Measurements from ENCODE around the gene ZNF429.
"Not testable (repeated sequence)": the region's sequence is repeated elsewhere in the genome, so short reads cannot be mapped to it uniquely, and the experiment has no call there.

Gene ZNF429

DNA sequence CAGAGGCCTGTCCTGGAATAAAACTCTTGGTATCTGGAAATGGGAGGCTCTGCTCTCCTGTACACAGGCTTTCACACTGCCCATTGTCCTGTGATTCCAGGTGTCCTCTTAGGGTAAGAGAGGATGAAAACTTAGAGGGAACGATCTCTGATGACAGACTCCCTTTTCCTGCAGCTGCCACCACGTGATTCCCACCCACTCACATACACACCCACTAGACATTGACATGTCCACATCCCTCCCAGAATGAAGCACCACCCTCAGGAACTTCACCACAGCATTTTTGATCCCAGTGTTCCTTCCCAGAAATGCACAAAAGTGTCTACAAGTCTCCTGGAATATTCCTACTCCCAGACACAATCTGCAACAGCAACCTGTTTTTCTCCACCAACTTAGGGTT, 8.2 kb downstream of the ZNF429 start:
- no peak for DNase-seq (ENCODE audit: low read depth in 2 of 2)

DNA sequence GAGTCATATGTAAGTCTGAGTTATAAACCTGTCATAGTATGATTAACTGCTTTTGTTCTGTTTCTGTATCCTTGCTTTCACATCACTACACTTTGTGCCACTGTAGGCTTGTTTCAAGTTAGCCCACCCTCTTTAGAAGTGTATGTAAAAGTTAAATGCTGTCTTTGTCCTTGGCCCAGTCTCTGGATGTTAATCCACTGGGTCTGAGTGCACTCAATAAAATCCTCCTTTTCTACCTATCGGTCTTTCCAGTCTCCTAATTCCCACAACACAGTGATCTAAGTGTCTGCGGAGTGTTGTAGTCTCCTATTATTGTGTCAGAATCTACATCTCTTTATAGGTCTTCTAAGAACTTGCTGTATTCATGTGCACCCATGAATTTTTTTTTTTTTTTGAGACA, 14.1 kb downstream of the ZNF429 start:
- no peak for DNase-seq (ENCODE audit: low read depth in 2 of 2)

DNA sequence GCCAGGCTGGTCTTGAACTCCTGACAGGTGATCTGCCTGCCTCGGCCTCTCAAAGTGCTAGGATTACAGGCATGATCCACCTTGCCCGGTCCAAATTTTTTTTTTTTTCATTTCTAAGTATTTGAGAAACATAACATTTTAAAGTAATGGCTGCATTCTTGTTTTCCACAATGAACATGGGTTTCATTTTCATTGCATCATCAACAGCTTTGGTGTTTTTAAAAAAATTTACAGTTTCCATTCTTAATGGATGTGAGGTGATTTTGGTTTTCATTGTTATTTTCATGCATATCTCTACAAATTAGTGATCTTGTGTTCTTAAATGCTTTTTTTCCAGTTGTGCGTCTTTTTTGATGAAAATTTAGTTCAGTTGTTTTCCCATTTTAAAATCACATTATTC, 27.5 kb downstream of the ZNF429 start:
- no peak for DNase-seq (ENCODE audit: low read depth in 2 of 2)

DNA sequence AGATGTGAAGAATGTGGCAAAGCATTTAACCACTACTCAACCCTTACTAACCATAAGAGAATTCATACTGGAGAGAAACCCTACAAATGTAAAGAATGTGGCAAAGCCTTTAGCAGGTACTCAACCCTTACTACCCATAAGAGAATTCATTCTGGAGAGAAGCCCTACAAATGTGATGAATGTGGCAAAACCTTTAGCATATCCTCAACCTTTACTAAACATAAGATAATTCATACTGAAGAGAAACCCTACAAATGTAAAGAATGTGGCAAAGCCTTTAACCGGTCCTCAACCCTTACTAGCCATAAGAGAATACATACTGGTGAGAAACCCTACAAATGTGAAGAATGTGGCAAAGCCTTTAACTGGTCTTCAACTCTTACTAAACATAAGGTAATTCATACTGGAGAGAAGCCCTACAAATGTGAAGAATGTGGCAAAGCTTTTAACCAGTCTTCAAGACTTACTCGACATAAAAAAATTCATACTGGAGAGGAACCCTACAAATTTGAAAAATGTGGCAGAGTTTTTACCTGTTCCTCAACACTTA, 31.4 kb downstream of the ZNF429 start:
- not testable (repeated sequence) for DNase-seq (ENCODE audit: low read depth in 2 of 2)

DNA sequence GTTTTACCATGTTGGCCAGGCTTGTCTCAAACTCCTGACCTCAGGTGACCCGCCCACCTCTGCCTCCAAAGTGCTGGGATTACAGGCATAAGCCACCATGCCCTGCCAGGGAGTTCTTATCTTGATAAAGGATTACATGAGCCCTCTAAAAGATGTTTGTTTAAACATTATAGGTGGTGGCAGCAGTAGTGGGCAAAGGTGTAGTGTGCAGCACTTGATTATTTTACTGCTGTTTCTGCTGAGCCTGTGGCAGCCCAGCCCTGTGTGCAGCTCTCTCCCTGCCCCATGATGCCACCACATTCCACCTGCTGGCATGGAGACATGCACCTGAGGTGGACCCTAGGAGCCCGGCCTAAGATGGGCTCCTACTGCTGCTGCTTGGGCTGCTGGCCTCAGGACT, 54.0 kb downstream of the ZNF429 start:
- no peak for DNase-seq (ENCODE audit: low read depth in 2 of 2)

DNA sequence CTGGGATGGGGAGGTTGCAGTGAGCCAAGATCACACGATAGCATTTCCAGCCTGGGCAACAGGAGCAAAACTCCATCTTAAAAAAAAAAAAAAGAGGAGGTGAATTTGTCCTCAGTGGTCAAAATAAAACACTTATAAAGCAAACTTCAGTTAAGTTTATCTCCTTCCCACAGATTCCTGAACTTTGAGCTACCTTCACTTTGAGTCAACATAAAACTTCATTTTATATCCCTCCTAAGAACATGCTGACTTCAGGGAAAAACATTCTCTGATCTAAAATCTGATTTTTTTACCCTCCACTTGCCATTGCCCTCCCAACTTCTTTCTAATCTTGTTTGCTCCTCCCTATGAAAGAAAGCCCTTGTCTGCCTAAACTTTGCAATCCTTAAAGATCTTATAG, 59.0 kb downstream of the ZNF429 start:
- no peak for DNase-seq (ENCODE audit: low read depth in 2 of 2)

DNA sequence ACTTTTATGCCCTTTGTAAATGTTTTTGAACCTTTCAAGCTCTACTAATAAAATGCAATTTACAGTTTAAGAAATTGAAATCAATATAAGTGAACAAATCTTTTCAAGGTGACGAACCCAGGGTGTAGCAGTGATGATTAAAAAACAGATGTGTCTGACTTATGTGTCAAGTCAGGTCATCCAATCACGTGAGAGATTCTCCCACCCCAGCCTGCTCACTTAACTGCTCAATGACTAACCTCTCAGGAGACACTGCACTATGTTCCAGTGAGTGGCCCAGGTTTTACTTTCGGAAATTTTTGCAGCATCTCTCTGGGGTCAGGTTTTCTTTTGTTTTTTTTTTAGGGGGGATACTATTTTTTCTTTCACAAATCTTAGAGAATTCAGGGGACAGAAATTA, 60.7 kb downstream of the ZNF429 start:
- DNase-seq (ENCODE audit: low read depth in 2 of 2), result no peak

DNA sequence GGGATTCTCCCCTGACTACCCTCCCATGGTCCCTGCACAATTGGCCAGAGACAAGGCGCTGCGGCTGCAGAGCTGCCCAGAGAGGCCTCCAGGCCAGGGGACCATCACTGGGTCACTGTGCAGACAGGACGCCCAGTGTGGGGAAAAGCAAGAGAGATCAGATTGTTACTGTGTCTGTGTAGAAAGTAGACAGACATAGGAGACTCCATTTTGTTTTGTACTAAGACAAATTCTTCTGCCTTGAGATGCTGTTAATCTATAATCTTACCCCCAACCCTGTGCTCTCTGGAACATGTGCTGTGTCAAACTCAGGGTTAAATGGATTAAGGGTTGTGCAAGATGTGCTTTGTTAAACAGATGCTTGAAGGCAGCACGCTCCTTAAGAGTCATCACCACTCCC, 62.4 kb downstream of the ZNF429 start:
- not testable (repeated sequence) for DNase-seq (ENCODE audit: low read depth in 2 of 2)

DNA sequence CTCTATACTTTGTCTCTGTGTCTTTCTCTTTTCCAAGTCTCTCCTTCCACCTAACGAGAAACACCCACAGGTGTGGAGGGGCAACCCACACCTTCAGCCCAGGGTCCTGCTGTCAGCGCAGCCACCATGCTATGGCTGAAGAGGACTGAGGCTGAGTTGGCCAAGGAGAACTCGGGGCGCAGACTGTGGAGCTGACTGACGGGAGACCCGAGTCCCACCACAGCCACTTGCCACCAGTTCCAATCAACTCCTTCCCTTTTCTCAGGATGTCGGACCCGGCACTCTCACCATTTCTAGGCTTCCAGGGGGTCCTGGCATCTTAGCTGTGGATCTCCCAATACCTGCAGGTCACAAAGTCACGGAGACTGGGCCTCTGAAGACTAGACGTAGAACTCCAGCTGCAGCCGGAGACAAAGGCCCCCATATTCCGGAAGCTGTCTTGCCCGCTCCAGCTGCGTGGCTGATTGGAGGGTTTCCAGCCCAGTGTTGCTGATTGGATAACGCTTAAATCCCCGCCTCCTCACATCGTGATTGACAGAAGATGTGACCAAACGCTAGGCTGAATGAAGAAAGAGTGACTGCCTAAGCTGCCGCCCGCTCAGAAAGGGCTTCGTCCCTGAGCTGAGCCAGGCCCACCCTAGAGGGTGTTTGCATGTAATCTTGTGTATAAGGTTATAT, 63.6 kb downstream of the ZNF429 start:
- DNase-seq (ENCODE audit: low read depth in 2 of 2), result peak; percentile 34 to 41

DNA sequence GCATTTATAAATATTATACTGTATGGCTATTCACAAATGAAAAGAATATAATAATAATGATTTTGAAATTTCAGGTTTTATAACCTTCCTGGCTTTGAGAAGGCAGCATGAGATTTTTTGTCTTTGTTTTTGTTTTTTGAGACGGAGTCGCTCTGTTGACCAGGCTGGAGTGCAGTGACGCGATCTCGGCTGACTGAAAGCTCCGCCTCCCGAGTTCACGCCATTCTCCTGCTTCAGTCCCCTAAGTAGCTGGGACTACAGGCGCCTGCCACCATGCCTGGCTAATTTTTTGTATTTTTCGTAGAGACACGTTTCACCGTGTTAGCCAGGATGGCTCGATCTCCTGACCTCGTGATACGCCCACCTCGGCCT, 64.1 kb downstream of the ZNF429 start:
- DNase-seq (ENCODE audit: low read depth in 2 of 2), result no peak

DNA sequence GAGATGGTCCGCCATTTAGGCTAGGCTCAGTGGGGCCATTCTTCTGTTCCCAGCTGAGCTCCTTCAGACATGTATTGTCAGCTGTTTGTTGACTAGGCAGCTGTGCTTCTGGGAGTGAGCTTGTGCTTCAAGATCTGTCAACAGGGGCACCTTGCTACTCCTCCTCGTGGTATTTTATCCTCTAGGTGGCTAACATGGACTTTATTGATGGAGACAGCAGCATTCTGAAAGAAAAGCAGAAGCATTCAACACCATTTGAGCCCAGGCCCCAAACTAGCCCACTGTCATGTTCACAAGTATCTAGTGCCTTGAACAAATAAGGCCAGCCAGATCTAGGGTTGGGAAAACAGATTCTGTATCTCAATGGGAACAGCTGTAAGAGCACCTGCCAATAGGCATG, 65.9 kb downstream of the ZNF429 start:
- no peak for DNase-seq (ENCODE audit: low read depth in 2 of 2)

DNA sequence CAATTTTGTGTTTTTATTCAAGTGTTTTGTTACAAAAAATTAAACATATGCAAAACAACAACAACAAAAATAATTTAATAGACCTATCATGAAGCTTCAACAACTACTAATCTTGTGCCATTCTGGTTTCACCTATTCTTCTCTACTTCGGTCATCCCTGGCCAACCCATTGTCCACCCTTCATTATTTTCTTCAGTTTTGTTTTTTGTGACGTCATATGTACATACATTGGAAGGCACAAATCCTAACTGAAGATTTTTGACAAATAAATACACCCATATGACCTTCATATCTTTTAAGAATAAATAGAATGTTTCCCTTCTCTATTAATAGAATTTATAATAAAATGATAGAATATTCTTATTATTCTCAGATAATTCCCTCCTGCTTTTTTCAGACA, 69.2 kb downstream of the ZNF429 start:
- DNase-seq (ENCODE audit: low read depth in 2 of 2), result no peak

DNA sequence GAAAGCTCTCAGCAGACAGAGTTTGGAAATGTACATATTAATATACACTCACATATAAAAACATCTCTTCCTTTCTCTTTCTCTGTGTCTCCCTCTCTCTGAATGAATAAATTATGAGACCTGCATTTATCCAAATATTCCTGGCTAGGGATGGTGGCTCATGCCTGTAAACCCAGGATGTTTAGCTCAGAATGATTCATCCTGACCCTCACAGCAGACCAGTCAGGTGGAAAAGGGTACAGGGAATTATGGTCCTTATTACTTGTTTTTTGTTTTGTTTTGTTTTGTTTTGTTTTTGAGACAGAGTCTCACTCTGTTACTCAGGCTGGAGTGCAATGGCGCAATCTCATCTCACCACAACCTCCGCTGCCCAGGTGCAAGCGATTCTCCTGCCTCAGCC, 71.1 kb downstream of the ZNF429 start:
- DNase-seq (ENCODE audit: low read depth in 2 of 2), result no peak

DNA sequence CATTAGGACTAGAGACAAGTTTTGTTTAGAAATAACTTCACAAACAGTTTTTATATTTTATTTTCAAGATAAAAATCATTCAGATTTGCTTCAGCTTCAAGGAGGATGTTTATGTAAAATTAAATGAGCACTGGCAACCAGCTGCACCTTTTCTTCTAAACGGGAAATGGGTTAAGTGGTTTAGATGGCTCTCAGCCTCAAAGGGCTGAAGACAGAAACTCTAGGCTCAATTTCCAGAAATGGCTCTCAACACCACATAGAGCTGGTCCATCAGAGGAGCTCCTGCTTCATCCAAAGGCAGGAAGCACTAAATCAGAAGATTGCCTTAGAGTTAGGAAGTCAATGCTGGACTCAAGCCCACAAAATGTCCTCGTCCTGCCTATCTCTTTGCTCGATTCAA, 74.7 kb downstream of the ZNF429 start:
- no peak for DNase-seq (ENCODE audit: low read depth in 2 of 2)

DNA sequence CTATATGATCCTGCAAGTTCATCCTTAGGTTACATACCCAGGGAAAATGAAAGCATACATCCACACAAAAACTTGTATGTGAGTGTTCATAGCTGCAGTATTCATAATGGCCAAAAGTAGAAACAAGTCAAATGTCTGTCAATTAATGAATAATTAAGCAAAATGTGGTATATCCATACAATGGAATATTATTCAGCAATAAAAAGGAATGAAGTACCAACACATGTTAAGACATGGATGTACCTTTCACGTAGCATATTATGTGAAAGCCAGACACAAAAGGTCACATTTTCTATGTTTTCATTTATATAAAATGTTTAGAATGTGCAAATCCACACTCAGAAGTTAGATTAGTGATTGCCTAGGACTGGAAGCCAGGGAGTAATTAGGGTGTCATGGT, 75.4 kb downstream of the ZNF429 start:
- no peak for DNase-seq (ENCODE audit: low read depth in 2 of 2)

DNA sequence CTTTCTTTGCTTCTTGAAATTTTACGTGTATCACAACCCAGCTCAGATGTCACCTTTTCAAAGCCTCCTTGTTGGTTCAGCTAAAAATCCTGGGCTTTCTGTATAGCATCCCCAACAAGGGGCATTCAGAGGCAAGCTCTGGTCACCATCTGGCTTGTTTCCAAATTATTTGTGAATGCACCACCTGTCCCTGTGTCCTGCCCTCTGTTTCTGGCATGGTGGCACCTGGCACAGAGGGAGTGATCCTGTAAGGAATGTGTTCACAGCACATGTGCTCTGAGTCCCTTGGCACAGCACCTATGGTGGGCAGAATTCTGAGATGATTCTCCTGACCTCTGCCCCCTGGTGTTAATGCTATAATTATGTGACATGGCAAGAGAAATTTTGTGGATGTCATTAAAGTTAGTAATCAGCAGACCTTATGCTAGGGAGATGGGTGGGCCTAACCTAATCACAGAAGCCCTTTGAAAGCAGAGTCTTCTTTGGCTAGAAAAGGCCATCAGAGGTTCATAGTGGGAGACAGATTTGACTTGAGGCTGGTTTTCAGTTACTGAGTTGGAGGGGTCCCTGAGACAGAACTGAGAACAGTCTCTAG, 76.3 kb downstream of the ZNF429 start:
- no peak for DNase-seq (ENCODE audit: low read depth in 2 of 2)

DNA sequence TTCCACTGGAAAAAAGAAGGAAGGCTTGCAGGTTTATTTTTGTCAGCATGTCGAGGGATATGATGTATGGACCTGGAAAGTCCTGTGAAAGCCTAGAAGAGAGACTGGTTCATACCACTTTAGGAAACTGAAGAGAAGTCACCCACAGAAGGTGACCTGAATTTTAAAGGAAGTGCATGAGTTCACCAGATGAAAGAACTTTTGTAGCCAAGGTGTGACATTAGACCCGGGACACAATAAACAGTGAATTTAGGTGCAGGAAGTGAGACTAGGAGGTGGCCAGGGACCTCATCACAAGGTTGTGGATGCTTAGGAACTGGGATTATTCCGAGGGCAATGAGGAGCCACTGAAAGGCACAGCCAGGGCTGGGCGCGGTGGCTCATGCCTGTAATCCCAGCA, 79.1 kb downstream of the ZNF429 start:
- no peak for DNase-seq (ENCODE audit: low read depth in 2 of 2)

DNA sequence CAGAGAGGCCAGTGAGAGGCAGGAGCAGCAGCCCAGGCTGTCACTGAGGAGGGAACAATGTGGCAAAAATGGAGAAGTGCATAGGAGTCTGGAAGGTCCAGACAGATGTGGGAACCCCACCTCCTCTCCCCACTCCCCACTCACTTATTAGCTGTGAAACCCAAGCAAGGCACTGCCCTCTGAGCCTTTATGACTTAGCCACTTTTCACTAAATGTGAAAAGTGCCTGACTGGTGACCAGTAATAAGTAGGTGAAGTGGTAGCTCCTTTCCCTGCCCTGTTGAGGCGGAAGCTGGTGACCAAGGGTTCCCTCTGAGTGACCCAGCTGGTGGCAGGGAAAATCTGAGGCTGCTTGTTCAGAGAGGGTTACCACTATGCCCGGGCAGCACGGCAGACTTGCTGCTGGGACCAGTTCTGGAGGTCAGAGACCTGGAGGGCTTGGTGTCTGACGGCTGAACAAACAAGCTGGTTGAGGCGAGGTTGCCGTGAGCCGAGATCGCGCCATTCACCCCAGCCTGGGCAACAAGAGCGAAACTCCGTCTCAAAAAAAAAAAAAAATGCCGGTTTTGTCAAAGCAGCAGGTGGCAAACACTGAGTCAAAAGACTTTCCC, 80.0 kb downstream of the ZNF429 start:
- no peak for DNase-seq (ENCODE audit: low read depth in 2 of 2)

DNA sequence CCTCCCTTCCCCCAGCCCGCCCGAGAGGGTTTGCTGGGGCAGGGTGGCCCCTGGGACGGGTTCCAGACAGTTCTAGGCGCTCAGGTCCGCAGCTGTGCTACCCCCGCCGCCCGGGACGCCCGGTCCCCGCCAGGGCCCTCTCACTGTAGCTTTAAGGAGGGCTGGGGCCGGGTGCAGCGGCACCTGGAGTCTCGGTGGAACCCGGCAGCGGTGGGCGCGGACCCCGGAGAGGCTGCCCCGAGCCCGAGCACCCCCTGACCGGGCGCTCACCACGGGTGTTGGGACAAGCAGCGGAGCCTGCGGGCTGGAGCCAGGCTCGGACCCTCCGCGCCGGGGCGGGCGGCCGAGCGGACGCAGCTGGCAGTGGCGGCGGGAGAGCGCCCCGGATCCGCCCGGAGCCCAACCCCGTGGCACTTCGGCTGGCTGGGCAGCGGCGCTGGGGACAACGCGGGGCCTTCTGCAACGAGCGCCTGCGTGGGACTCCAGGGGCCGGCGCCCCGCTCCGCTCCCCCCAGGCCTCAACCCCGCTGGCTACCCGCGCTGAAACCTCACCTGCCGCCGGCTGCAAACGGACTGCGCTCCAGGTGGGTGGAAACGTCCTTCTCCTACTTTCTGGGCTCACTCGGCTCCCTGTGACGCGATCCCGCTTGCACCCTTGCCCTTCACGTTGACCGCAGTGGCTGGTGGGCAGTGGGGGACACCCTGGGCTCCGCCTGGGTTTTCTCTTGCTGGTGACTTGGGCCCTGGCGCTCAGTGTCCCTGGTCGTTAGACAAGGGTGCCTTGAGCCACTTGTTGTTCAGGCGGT, 81.1 kb downstream of the ZNF429 start:
- DNase-seq (ENCODE audit: low read depth in 2 of 2), result no peak

DNA sequence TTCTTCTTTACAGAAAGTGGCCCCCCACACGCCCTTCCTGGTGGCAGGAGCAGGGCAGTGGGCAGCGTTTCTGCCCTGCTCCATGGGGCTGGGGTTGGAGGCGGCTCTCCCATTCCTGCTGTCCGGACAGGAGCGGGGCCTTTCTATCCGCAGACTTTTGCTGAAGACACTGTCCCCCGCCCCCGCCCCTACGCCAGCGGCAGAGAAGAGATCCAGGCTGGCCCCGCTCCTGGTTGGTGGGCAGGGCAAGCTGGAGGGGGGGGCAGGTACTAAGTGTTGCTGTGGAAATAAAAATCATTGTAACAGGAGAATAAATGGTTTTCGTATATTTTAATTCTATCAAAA, 81.7 kb downstream of the ZNF429 start:
- no peak for DNase-seq (ENCODE audit: low read depth in 2 of 2)

DNA sequence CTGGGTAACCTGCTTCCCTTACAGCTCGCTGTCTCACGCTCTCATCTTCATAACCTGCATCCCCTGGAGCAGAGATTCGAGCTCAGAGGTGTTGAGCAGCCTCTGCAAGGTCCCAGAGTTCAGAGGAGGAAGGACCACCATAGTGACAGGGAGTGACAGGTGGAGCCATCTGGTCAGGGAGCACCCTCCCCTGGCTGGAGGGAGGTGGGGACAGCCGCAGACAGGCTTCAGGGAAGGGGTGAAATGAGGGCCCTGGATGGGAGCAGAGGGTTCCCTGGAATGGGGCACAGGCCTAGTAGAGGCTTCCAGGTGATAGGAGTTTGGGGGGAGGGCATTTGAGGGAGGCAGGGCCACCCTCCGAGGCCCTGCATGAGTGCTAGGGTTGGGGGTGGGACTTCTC, 82.1 kb downstream of the ZNF429 start:
- DNase-seq (ENCODE audit: low read depth in 2 of 2), result no peak

DNA sequence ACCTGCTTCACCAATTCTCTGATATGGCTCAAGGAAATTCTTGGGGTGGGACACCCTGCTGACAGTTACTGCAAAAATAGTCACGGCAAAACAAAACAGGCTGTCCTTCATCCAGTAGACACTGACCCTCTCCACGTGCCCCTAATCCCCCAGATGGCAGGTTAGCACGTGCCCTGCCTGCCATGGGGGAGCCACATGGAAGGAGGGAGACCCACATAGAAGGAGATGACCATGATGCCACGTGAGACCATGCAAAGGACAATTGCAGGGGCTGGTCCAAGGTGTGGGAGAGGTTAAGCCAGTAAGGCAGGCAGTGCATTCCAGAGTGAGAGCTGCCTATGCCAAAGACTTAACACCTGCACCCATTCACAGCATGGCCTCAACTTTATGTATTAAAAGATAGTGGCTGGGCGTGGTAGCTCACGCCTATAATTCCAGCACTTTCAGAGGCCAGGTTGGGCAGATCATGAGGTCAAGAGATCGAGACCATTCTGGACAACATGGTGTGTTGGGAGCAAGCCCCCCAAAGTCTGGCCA, 82.7 kb downstream of the ZNF429 start:
- DNase-seq (ENCODE audit: low read depth in 2 of 2), result no peak

All from fibroblast of skin of left biceps (primary cell).